GM12878 (cell line): ENCODE measurements around the gene TSPAN15.

ENCODE experiments used
- ESRRA ChIP-seq: IDR thresholded peaks from 2 replicates; pipeline ENCODE4 v1.6.1; 2012; ENCODE audit warnings: mild to moderate bottlenecking, low read length, improper control_type of control experiment
- ETV6 ChIP-seq, 2 experiments: fragments of 450-650 bp in 1 of 2; IDR thresholded peaks in 1 of 2; conservative IDR thresholded peaks in 1 of 2; 2 replicates each; pipeline ENCODE4 v1.6.1; 2014; ENCODE audit warnings: antibody characterized with exemption in 1 of 2, borderline replicate concordance in 1 of 2, low read depth in 1 of 2, mild to moderate bottlenecking in 1 of 2, moderate library complexity in 1 of 2
- EZH2 ChIP-seq: IDR thresholded peaks from 2 replicates; pipeline ENCODE4 v1.6.1; 2012; ENCODE audit warnings: low read depth, mild to moderate bottlenecking, control low read depth, inconsistent platforms, low read length, borderline replicate concordance; ENCODE audit not compliant: control insufficient read depth
- HDAC2 ChIP-seq: fragments of 200-600 bp; sonication (generic); IDR thresholded peaks from 2 replicates; pipeline ENCODE4 v1.6.1; 2017
- HDAC6 ChIP-seq: fragments of 200-600 bp; sonication (generic); IDR thresholded peaks from one replicate; pipeline ENCODE4 v1.8.0; 2017; ENCODE audit warnings: antibody characterized with exemption; ENCODE audit not compliant: unreplicated experiment
- IKZF1 ChIP-seq: fragments of 450-650 bp; conservative IDR thresholded peaks from 2 replicates; pipeline ENCODE4 v1.6.1; 2017; ENCODE audit warnings: antibody characterized with exemption, mild to moderate bottlenecking
- LARP7 ChIP-seq: fragments of 450-650 bp; IDR thresholded peaks from 2 replicates; pipeline ENCODE4 v1.6.1; 2017; ENCODE audit warnings: mild to moderate bottlenecking
- MYC ChIP-seq: IDR thresholded peaks from 2 replicates; pipeline ENCODE4 v1.6.1; 2011; ENCODE audit warnings: mild to moderate bottlenecking, low read length, moderate library complexity, inconsistent platforms; ENCODE audit not compliant: insufficient read depth, insufficient replicate concordance, insufficient read length, severe bottlenecking
- NFIC ChIP-seq: IDR thresholded peaks from 2 replicates; pipeline ENCODE4 v1.6.1; 2012; ENCODE audit warnings: low read depth, mild to moderate bottlenecking, inconsistent platforms, low read length, moderate library complexity
- NFYB ChIP-seq: IDR thresholded peaks from 2 replicates; pipeline ENCODE4 v1.6.1; 2011; ENCODE audit warnings: low read depth, mild to moderate bottlenecking, low read length, improper control_type of control experiment, moderate library complexity; ENCODE audit not compliant: insufficient read depth
- RAD21 ChIP-seq: IDR thresholded peaks from 2 replicates; pipeline ENCODE4 v1.6.1; 2011; ENCODE audit warnings: mild to moderate bottlenecking, low read depth, low read length, moderate library complexity; ENCODE audit not compliant: insufficient read depth
- TCF12 ChIP-seq: IDR thresholded peaks from 2 replicates; pipeline ENCODE4 v1.6.1; 2011; ENCODE audit warnings: low read depth, mild to moderate bottlenecking, low read length
- ZNF24 ChIP-seq: fragments of 450-650 bp; IDR thresholded peaks from 2 replicates; pipeline ENCODE4 v1.6.1; 2017; ENCODE audit warnings: antibody characterized with exemption, mild to moderate bottlenecking
- TF ChIP-seq, protein P1 (sequence below), 3 experiments: IDR thresholded peaks in 2 of 3; conservative IDR thresholded peaks in 1 of 3; 2 replicates each; pipeline ENCODE4 v1.5.1; 2011; ENCODE audit warnings: low read depth in 3 of 3, low read length in 3 of 3, mild to moderate bottlenecking in 3 of 3, control low read depth in 2 of 3, moderate library complexity in 2 of 3, inconsistent platforms in 1 of 3, mixed read lengths in 1 of 3; ENCODE audit not compliant: control insufficient read depth in 2 of 3, insufficient read depth in 1 of 3; ENCODE audit errors: extremely low read depth in 1 of 3

- TF ChIP-seq, protein P1, sequence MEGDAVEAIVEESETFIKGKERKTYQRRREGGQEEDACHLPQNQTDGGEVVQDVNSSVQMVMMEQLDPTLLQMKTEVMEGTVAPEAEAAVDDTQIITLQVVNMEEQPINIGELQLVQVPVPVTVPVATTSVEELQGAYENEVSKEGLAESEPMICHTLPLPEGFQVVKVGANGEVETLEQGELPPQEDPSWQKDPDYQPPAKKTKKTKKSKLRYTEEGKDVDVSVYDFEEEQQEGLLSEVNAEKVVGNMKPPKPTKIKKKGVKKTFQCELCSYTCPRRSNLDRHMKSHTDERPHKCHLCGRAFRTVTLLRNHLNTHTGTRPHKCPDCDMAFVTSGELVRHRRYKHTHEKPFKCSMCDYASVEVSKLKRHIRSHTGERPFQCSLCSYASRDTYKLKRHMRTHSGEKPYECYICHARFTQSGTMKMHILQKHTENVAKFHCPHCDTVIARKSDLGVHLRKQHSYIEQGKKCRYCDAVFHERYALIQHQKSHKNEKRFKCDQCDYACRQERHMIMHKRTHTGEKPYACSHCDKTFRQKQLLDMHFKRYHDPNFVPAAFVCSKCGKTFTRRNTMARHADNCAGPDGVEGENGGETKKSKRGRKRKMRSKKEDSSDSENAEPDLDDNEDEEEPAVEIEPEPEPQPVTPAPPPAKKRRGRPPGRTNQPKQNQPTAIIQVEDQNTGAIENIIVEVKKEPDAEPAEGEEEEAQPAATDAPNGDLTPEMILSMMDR (IDR thresholded peaks at IDR 0.05 in 2 of 3, conservative IDR thresholded peaks at IDR 0.05 in 1 of 3; ENCODE audit: control insufficient read depth in 2 of 3, extremely low read depth in 1 of 3, insufficient read depth in 1 of 3, low read depth in 3 of 3, low read length in 3 of 3) = no peak
- TF ChIP-seq LARP7 = no peak
- no peak for TF ChIP-seq EZH2
- TF ChIP-seq HDAC2 = no peak
- no peak for TF ChIP-seq MYC
- TF ChIP-seq NFYB = no peak
- TF ChIP-seq ZNF24 = no peak
- no peak for TF ChIP-seq TCF12
- no peak for TF ChIP-seq ETV6 (conservative IDR thresholded peaks at IDR 0.05 in 1 of 2, IDR thresholded peaks at IDR 0.05 in 1 of 2; ENCODE audit: borderline replicate concordance in 1 of 2, low read depth in 1 of 2)
- TF ChIP-seq IKZF1 = no peak
- TF ChIP-seq RAD21 = no peak
- TF ChIP-seq ESRRA = no peak
- no peak for TF ChIP-seq HDAC6
- no peak for TF ChIP-seq NFIC
Measured at GRCh38 chr10:69554611-69555010, 103.3 kb downstream of the TSPAN15 start.
